22Rv1 (cell line): ENCODE measurements around the gene ADK.

ENCODE experiments used
- CTCF ChIP-seq: fragments of 450-650 bp; IDR thresholded peaks from 2 replicates; pipeline ENCODE4 v1.5.1; 2017; ENCODE audit warnings: mild to moderate bottlenecking
- ZFX ChIP-seq: fragments of 450-650 bp; IDR thresholded peaks from 2 replicates; pipeline ENCODE4 v1.6.1; 2017; ENCODE audit warnings: antibody characterized with exemption, borderline replicate concordance

- no peak for TF ChIP-seq CTCF
- TF ChIP-seq ZFX: no peak
Observed at GRCh38 chr10:74542077-74542476, 391.1 kb downstream of the ADK start.
